Osteocyte (in vitro differentiated cells): ENCODE measurements around the gene OR6J1. TPM values are rescaled to one million over a fixed set of nuclear protein-coding genes. Genes with fewer than 3 reads are reported as not detected.

Source experiments
- DNase-seq: peaks from one replicate; pipeline ENCODE4 v3.0.0; 2021; ENCODE audit warnings: mixed read lengths; ENCODE audit not compliant: unreplicated experiment; ENCODE audit errors: extremely low spot score
- H3K27ac Mint-ChIP-seq: one replicate; pipeline ENCODE4 v1.8.0; 2021; ENCODE audit warnings: mild to moderate bottlenecking, mixed read lengths; ENCODE audit not compliant: unreplicated experiment
- H3K27me3 Mint-ChIP-seq: one replicate; pipeline ENCODE4 v1.8.0; 2021; ENCODE audit warnings: mixed read lengths; ENCODE audit not compliant: unreplicated experiment
- H3K36me3 Mint-ChIP-seq: one replicate; pipeline ENCODE4 v1.8.0; 2021; ENCODE audit warnings: mixed read lengths; ENCODE audit not compliant: unreplicated experiment
- H3K4me1 Mint-ChIP-seq: one replicate; pipeline ENCODE4 v1.8.0; 2021; ENCODE audit warnings: mixed read lengths; ENCODE audit not compliant: unreplicated experiment
- H3K4me3 Mint-ChIP-seq: one replicate; pipeline ENCODE4 v1.8.0; 2021; ENCODE audit warnings: mild to moderate bottlenecking, moderate library complexity, mixed read lengths; ENCODE audit not compliant: unreplicated experiment
- H3K9me3 Mint-ChIP-seq: one replicate; pipeline ENCODE4 v1.8.0; 2021; ENCODE audit warnings: mixed read lengths; ENCODE audit not compliant: unreplicated experiment
- CTCF ChIP-seq: fragments of 200-600 bp; sonication (generic); IDR thresholded peaks from 2 replicates; pipeline ENCODE4 v1.5.0; 2021; ENCODE audit warnings: antibody characterized with exemption, mild to moderate bottlenecking, moderate library complexity
- total RNA-seq: library from RNA; stranded (reverse); gene quantifications from 2 replicates; pipeline ENCODE4 v1.2.1, GENCODE V29; 2021

OR6J1 gene
- total RNA-seq, 1 donor from 2014 or later, result not detected

- DNase-seq, result no peak
- Mint-ChIP-seq H3K9me3 (no peaks in the 10 kb centered on the region), H3K4me1 (peaks cover 29% of the 10 kb centered on the region), H3K4me3 (no peak overlapping the region), H3K36me3 (no peaks in the 10 kb centered on the region), H3K27me3 (no peaks in the 10 kb centered on the region), H3K27ac (no peak overlapping the region)
- TF ChIP-seq CTCF, result no peak
Observed at GRCh38 chr14:22658946-22659345, 14.8 kb upstream of the OR6J1 start.

GRCh38 chr14:22657861-22658260, 13.7 kb upstream of the OR6J1 start:
- Mint-ChIP-seq H3K4me1 (peaks cover 34% of the 10 kb centered on the region), H3K9me3 (no peaks in the 10 kb centered on the region), H3K4me3 (no peak overlapping the region), H3K27me3 (no peaks in the 10 kb centered on the region), H3K36me3 (no peaks in the 10 kb centered on the region), H3K27ac (peak overlapping the region; percentile 82)
- TF ChIP-seq CTCF, result peak; percentile 61
- no peak for DNase-seq

GRCh38 chr14:22656945-22657731, 13.0 kb upstream of the OR6J1 start:
- no peak overlapping the region for H3K4me3 Mint-ChIP-seq
- peaks cover 34% of the 10 kb centered on the region for H3K4me1 Mint-ChIP-seq
- H3K36me3 Mint-ChIP-seq, result no peaks in the 10 kb centered on the region
- no peaks in the 10 kb centered on the region for H3K9me3 Mint-ChIP-seq
- TF ChIP-seq CTCF, result no peak
- no peak for DNase-seq
- no peaks in the 10 kb centered on the region for H3K27me3 Mint-ChIP-seq
- H3K27ac Mint-ChIP-seq, result peak overlapping the region; percentile 82

GRCh38 chr14:22656226-22656625, 12.1 kb upstream of the OR6J1 start:
- no peak for DNase-seq
- Mint-ChIP-seq H3K4me3 (no peak overlapping the region), H3K27ac (peak overlapping the region; percentile 82), H3K36me3 (no peaks in the 10 kb centered on the region), H3K9me3 (no peaks in the 10 kb centered on the region), H3K4me1 (peaks cover 37% of the 10 kb centered on the region), H3K27me3 (no peaks in the 10 kb centered on the region)
- no peak for TF ChIP-seq CTCF

- peak; percentile 84 for TF ChIP-seq CTCF
Observed at GRCh38 chr14:22653012-22653621, 9.0 kb upstream of the OR6J1 start.

More at GRCh38 chr14:22653012-22653621, 9.0 kb upstream of the OR6J1 start:
- Mint-ChIP-seq H3K4me3 (no peak overlapping the region), H3K27ac (peak overlapping the region; percentile 68), H3K9me3 (no peaks in the 10 kb centered on the region), H3K4me1 (peaks cover 44% of the 10 kb centered on the region), H3K36me3 (no peaks in the 10 kb centered on the region), H3K27me3 (no peaks in the 10 kb centered on the region)
- peak; percentile 89 for DNase-seq
